Astrocyte (in vitro differentiated cells and primary cell): ENCODE data around the gene RASL10A. TPM values are rescaled to one million over a fixed set of nuclear protein-coding genes. Genes with fewer than 3 reads are reported as not detected.

Experiments
- DNase-seq: peaks from one replicate; pipeline ENCODE4 v3.0.0-alpha.2; 2010; ENCODE audit warnings: low read depth
- FAIRE-seq: peaks from 2 replicates; lab custom pipeline; 2011; peaks lifted over from hg19 to GRCh38; lab: Jason Lieb, UNC
- H2AFZ ChIP-seq: 2 replicates; pipeline ENCODE4 v1.6.0; 2012; ENCODE audit warnings: low read depth, low read length, inconsistent platforms
- H3K27ac ChIP-seq: 2 replicates; pipeline ENCODE4 v1.5.1; 2011; ENCODE audit warnings: low read depth, low read length, inconsistent platforms
- H3K27me3 ChIP-seq: 2 replicates; pipeline ENCODE4 v1.6.0; 2011; ENCODE audit warnings: low read length, inconsistent platforms; ENCODE audit not compliant: insufficient read depth
- H3K36me3 ChIP-seq: 2 replicates; pipeline ENCODE4 v1.5.1; 2011; ENCODE audit warnings: low read length, inconsistent platforms; ENCODE audit not compliant: insufficient read depth
- H3K4me1 ChIP-seq: 2 replicates; pipeline ENCODE4 v1.5.1; 2011; ENCODE audit warnings: low read length, inconsistent platforms; ENCODE audit not compliant: insufficient read depth
- H3K4me2 ChIP-seq: 2 replicates; pipeline ENCODE4 v1.6.0; 2012; ENCODE audit warnings: low read length, inconsistent platforms
- H3K4me3 ChIP-seq: 2 replicates; pipeline ENCODE4 v1.5.1; 2011; ENCODE audit warnings: low read depth, mild to moderate bottlenecking, low read length, inconsistent platforms; ENCODE audit not compliant: insufficient read depth
- H3K79me2 ChIP-seq: 2 replicates; pipeline ENCODE4 v1.6.0; 2012; ENCODE audit warnings: mild to moderate bottlenecking, low read length, inconsistent platforms; ENCODE audit not compliant: insufficient read depth
- H3K9ac ChIP-seq: 2 replicates; pipeline ENCODE4 v1.6.0; 2012; ENCODE audit warnings: mild to moderate bottlenecking, low read length, inconsistent platforms
- H3K9me3 ChIP-seq: 2 replicates; pipeline ENCODE4 v1.5.1; 2012; ENCODE audit warnings: low read depth, mild to moderate bottlenecking, low read length, inconsistent platforms; ENCODE audit not compliant: insufficient read depth
- H4K20me1 ChIP-seq: 2 replicates; pipeline ENCODE4 v1.6.0; 2012; ENCODE audit warnings: low read length, inconsistent platforms; ENCODE audit not compliant: insufficient read depth
- H3K27ac Mint-ChIP-seq: one replicate; pipeline ENCODE4 v1.8.0; 2021; ENCODE audit warnings: mild to moderate bottlenecking, mixed read lengths; ENCODE audit not compliant: unreplicated experiment
- H3K27me3 Mint-ChIP-seq: one replicate; pipeline ENCODE4 v1.8.0; 2021; ENCODE audit warnings: low read depth, mixed read lengths; ENCODE audit not compliant: unreplicated experiment
- H3K36me3 Mint-ChIP-seq: one replicate; pipeline ENCODE4 v1.8.0; 2021; ENCODE audit warnings: low read depth, mixed read lengths; ENCODE audit not compliant: unreplicated experiment
- H3K4me1 Mint-ChIP-seq: one replicate; pipeline ENCODE4 v1.8.0; 2021; ENCODE audit warnings: low read depth, mixed read lengths; ENCODE audit not compliant: unreplicated experiment
- H3K4me3 Mint-ChIP-seq: one replicate; pipeline ENCODE4 v1.8.0; 2021; ENCODE audit warnings: mild to moderate bottlenecking, moderate library complexity, mixed read lengths; ENCODE audit not compliant: unreplicated experiment
- H3K9me3 Mint-ChIP-seq: one replicate; pipeline ENCODE4 v1.8.0; 2021; ENCODE audit warnings: mild to moderate bottlenecking, mixed read lengths; ENCODE audit not compliant: unreplicated experiment
- CTCF ChIP-seq: IDR thresholded peaks from 2 replicates; pipeline ENCODE4 v1.5.1; 2011; ENCODE audit warnings: low read depth, mild to moderate bottlenecking, inconsistent platforms, low read length, moderate library complexity; ENCODE audit not compliant: insufficient read depth
- EZH2 ChIP-seq: IDR thresholded peaks from 2 replicates; pipeline ENCODE4 v1.6.1; 2012; ENCODE audit warnings: mild to moderate bottlenecking, low read length, inconsistent platforms; ENCODE audit not compliant: insufficient read depth
- total RNA-seq: library from RNA; stranded (reverse); gene quantifications from 2 replicates; pipeline ENCODE4 v1.2.1, GENCODE V29; 2021

Gene RASL10A
- total RNA-seq, 1 donor from 2014 or later: 1.5 TPM

DNA sequence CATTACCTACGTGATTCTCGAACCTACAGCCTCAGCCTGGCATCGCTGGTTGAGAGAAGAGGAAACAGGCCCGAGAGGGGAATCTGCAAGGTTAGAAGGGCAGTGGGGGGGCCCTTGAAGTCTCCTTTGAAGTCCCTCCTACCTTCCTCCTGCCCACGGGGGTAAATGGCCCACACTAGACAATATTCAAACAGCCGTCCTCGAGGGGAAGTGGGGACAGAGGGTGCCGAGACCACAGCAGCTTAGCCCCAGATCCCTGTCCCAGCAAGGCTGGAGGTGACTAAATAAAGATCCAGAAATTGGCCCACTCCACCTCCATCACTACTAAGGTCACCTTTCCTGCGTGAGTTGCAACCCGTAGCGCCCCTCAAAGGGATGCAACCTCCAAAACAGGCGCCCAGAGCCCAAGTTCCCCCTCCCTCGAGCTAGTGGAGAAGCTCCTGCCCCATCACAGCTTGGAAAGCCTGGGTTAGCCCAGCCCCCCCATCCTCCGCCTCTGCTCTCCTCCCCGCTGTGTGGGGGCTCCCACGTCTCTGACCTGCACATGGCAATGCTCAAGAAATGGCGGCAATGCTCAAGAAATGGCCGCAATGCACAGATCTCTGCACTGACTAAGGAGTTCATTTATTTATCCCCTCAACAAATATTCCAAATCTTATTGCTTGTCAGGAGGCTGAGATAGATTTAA is 788 bp upstream of the RASL10A start:
- TF ChIP-seq CTCF: no peak
- no peak for TF ChIP-seq EZH2
- peak overlapping the region; percentile 23 for H3K4me3 Mint-ChIP-seq
- no peaks in the 10 kb centered on the region for H3K36me3 ChIP-seq
- H3K9me3 Mint-ChIP-seq: no peaks in the 10 kb centered on the region
- H3K4me1 Mint-ChIP-seq: peaks cover 4% of the 10 kb centered on the region
- peaks cover 25% of the 10 kb centered on the region for H4K20me1 ChIP-seq
- no peak overlapping the region for H2AFZ ChIP-seq
- peaks cover 14% of the 10 kb centered on the region for H3K4me1 ChIP-seq
- H3K9me3 ChIP-seq: no peaks in the 10 kb centered on the region
- H3K27ac Mint-ChIP-seq: no peak overlapping the region
- peaks cover 34% of the 10 kb centered on the region for H3K27me3 ChIP-seq
- H3K36me3 Mint-ChIP-seq: peaks cover 11% of the 10 kb centered on the region
- H3K4me3 ChIP-seq: no peak overlapping the region
- DNase-seq (no peak), FAIRE-seq (no peak)
- H3K27ac ChIP-seq: no peak overlapping the region
- no peak overlapping the region for H3K9ac ChIP-seq
- peak overlapping the region; percentile 75 for H3K4me2 ChIP-seq
- H3K27me3 Mint-ChIP-seq: peaks cover 32% of the 10 kb centered on the region
- H3K79me2 ChIP-seq: no peaks in the 10 kb centered on the region

DNA sequence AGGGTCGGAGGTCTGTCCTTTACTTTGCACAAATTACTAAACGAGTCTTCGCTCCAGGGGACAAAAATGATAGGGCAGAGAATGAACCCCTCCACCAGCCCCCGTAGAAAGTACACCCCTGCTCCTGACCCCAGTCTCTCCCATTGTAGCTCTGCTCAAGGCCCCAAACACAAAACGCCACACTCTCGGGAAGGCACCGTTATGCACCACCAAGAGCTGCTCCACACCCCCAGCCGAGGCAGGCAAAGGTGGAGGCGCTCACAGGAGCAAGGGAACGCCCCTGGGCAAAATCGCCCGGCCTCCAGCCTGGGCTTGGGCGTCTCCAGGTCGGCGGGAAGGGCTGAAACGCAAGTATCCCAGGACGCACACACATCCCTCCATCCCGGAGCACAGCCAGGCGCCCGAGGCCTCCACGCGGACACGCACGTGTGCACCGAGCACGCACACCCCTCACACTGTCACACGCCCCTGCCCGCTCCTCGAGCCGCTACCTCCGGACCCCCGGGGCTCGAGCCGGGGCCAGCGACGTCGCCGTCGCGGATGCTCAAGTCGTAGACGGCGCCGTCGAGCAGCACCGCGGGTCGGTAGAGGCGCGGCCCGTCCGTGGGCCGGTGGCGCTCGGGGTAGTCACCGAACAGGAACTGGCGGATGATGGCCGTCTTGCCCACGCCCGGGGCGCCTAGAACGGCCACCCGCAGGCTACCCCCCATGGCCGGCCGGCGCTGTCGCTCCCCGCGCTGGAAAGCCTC is 786 bp downstream of the RASL10A start:
- H3K4me2 ChIP-seq: peak overlapping the region; percentile 75
- Mint-ChIP-seq H3K36me3 (peaks cover 13% of the 10 kb centered on the region), H3K4me3 (peak overlapping the region; percentile 67), H3K9me3 (no peaks in the 10 kb centered on the region), H3K27me3 (peaks cover 32% of the 10 kb centered on the region), H3K4me1 (peaks cover 4% of the 10 kb centered on the region), H3K27ac (peak overlapping the region; percentile 47)
- no peak overlapping the region for H3K4me3 ChIP-seq
- no peaks in the 10 kb centered on the region for H3K36me3 ChIP-seq
- FAIRE-seq (no peak), DNase-seq (no peak)
- H3K9ac ChIP-seq: no peak overlapping the region
- H3K79me2 ChIP-seq: peaks cover 8% of the 10 kb centered on the region
- no peaks in the 10 kb centered on the region for H3K9me3 ChIP-seq
- H3K27me3 ChIP-seq: peaks cover 34% of the 10 kb centered on the region
- TF ChIP-seq EZH2 (peak; percentile 87), CTCF (no peak)
- H3K4me1 ChIP-seq: peaks cover 26% of the 10 kb centered on the region
- H3K27ac ChIP-seq: no peak overlapping the region
- peaks cover 30% of the 10 kb centered on the region for H4K20me1 ChIP-seq
- no peak overlapping the region for H2AFZ ChIP-seq
